DLD1 (cell line): ENCODE results near the gene KCP.
"Not testable (repeated sequence)": the region's sequence is repeated elsewhere in the genome, so short reads cannot be mapped to it uniquely, and the experiment has no call there.

Experiments used
- in situ Hi-C: cut with HindIII; loops from 2 replicates; pipeline ENCODE4 v1.10.0; 2017; ENCODE audit warnings: low sequenced_read_pairs

The KCP gene

GRCh38 chr7:128910569-128910945 lies at the start of gene KCP:
TSS of gene KCP (minus strand) at chr7:128910709. CDS start at chr7:128910676, 33 bp downstream.
- in situ Hi-C loops = no loop called here

DNA sequence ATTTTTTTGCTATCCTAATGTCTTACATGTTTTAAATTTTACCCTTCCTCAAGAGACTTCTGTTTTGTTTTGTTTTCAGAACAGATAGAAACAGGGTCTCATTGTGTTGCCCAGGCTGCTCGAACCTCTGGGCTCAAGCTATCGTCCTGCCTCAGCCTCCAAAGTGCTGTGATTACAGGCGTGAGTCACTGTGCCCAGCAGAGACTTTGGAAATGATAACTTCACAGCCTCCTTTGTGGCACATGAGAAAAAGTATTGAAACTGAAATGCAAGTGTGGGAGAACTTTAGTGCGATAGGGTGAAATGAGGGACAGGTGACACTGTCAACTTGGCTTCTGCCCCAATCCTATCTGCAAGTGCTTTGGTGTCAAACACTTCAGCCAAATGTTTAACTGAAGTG lies 48.8 kb upstream of the KCP start:
- in situ Hi-C loops = no loop called here

DNA sequence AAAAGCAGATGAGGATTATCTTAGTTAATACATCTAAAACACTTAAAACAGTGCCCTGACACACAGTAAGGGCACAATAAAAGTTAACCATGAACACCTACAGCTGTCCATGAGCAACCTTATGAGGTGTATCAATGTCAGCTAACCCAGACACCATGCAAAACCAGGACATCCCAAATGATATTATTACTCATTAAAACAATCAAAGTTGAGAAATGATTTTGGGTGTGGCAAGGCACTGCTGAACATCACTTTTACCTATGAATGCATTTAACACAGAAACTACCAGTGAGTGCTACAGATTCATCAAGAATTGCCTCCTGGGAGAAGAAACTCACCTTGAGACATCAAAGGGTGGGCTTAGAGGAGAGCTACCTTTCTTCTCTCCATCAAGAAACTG lies 45.5 kb upstream of the KCP start:
- in situ Hi-C loops = no loop called here

DNA sequence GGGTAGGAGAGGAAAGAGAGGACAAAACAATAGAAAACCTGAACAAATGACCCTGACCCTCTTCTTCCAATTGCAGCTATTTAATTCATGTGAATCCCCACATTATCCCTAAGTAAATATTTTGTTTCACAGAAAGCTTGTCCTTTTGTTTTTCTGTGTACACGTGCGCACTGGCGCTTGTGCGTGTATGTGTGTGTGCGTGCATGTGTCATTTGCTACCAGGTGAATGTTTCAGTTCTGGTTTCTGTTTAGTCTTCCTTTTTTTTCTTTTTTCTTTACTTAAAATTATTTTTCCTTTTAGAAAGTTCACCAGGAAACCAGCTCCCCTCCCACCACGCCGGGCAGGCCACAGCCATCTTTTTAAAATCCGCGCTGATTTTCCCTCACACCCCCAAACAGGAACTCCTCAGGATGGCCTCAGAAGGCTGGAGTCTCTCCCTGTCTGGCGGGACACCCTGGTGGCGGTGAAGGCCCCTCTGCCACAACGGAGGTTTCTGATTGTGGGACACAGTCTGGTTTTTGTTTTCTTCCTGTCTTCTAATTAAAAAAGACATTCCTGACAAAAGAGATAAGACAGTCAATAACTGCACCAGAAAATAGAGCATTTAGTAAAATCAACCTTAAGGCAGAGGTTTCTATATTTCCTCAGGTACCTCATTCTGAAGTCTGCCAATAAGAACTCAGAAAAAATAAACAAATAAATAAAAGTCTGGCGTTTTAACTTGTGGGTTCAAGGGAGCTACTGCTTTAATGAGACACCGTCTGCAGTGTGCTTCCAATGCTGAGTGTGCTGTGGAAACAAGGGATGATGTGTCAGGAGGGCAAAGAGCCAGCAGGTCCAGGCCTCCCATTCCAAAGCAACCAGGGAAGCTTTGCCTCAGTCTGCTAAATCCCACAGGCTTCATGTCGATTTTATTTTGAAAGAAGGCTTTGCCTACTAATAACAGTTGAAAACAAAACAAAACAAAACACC lies 44.6 kb upstream of the KCP start:
- in situ Hi-C loops = no loop called here

DNA sequence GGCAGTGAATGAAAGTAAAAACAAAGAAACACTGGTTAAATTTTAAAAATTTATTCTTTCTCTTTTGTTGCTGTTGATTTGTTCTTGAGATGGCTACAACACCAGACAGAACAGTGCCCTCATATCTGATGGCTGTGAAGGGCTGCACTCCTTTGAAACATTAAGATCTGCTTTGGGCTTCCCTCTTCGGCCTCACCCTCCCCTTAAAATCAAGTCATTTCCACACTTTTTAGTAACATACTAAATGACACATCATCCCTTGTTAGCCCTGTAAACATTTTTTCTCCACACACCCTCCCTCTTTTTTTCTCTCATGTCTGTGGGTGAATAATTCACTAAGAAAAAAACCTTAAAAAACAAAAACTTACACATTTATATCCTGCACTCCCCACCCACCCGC lies 43.6 kb upstream of the KCP start:
- in situ Hi-C loops = no loop called here

GRCh38 chr7:128951296-128951695 lies 40.8 kb upstream of the KCP start:
- in situ Hi-C loops = no loop called here

- in situ Hi-C loops = no loop called here
Measured at GRCh38 chr7:128948976-128949760, 38.7 kb upstream of the KCP start.

DNA sequence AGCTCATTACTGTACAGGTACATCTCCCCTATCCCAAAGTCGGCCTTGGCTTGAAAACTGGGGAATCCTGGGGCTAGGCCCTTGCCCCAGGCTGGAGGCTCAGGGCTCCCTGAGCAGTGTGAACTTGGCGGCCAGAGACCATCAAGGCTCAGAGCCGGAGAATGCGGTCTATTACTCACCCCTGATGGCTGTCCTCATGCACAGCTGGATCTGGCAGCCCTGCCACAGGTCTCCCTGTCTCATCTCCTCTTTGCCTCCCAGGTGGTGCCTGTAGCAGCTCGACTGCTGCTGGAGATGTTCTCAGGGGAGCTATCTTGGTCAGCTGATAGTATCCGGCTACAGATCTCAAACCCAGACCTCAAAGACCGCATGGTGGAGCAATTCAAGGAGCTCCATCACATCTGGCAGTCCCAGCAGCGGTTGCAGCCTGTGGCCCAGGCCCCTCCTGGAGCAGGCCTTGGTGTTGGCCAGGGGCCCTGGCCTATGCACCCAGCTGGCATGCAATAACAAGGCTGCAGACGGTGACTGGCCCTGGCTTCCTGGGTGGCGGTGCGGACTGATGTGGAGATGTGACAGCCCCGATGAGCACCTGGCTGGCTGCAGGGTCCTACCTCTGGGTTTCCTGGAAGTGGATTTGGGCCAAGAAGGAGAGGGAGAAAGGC lies 37.9 kb upstream of the KCP start:
- in situ Hi-C loops = no loop called here

DNA sequence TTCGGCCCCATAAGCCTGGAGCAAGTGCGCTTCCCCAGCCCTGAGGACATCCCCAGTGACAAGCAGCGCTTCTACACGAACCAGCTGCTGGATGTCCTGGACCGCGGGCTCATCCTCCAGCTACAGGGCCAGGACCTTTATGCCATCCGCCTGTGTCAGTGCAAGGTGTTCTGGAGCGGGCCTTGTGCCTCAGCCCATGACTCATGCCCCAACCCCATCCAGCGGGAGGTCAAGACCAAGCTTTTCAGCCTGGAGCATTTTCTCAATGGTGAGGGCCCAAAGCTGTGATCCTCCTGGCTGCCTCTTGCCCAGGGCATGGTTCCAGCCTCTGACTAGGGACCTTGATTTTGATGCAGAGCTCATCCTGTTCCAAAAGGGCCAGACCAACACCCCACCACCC lies 37.3 kb upstream of the KCP start:
- in situ Hi-C loops = no loop called here

DNA sequence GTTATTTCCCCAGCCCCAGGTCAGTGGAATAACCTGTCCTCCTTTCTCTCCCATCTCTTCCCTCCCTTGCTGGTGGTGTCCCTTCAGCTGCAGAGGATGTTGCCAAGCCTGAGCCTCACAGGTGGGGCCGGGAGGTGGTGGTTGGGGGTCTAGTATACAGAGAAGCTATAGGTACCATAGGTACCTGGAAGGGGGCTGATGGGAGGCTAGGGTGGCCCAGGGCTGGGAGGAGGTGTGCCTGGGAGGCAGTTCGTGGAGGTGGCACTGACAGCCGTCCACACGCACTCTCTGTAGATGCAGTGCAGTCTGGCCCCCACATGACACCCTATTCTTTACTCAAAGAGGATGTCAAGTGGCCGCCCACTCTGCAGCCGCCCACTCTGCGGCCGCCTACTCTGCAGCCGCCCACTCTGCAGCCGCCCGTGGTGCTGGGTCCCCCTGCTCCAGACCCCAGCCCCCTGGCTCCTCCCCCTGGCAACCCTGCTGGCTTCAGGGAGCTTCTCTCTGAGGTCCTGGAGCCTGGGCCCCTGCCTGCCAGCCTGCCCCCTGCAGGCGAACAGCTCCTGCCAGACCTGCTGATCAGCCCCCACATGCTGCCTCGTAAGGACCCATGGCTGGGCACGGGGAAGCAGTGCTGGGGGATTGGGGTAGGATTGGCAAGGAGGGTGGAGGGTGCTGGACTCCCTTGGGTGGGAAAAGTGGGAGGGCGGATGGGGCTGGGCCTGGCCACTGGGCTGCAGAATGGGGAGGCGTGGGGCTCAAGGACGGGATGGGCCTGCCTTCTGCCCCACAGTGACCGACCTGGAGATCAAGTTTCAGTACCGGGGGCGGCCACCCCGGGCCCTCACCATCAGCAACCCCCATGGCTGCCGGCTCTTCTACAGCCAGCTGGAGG lies 36.7 kb upstream of the KCP start:
- in situ Hi-C loops = no loop called here

DNA sequence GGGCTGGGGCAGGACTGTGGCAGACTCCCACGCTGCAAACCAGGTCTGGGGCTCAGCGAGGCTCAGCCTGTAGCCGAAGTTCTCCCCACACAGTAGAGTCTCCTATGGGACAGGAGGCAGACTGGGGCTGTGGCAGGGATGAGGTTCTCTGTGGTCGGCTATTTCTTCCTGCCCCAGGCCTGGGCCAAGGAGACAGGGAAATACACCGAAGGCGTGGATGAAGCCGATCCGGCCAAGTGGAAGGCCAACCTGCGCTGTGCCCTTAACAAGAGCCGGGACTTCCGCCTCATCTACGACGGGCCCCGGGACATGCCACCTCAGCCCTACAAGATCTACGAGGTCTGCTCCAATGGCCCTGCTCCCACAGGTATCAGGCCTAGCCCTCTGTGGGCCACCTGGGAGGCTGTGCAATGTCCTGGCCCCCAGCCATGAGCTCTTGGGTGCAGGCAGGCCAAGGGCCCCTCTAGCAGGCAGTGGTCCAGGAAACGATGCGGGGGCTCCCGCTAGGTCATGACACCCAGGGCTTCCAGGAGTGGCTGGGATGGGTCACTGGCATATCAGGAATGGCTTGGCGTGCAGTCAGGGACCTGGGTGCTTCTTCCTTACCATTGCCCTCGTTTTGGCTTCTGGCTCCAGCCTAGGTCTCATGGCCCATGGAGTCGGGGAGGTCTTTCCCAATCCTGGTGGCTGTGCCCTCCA lies 35.3 kb upstream of the KCP start:
- in situ Hi-C loops = no loop called here

DNA sequence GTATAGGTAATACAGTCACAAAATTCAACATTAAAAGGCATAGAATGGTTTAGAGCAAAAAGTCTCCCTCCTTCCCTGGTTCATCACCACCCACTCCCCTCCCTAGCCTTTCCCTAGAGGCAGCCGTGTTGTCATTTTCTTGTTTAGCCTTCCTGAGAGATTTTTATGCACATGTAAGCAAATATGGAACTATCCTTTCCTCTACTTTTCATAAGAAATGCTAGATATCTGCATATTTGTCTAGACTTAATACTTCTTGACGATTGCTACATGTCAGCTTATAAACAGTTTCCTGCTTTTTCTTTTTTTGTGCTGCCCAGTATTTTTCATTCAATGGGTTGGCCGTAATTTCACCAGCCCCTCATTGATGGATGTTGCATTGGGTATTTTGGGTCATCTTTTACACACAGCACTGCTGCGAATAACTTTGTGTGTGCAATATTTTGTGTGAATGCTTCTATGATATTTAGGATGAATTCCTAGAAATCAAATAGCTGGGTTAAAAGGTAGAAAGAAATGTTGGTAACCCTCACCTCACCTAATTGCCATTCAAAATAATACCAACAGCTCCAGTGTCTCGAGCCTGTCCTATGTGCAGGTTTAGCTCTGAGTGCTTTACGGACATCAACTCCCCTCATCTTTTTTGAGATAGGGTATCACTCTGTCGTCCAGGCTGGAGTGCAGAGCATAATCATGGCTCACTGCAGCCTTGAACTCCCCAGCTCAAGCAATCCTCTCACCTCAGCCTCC lies 34.2 kb upstream of the KCP start:
- in situ Hi-C loops = no loop called here

DNA sequence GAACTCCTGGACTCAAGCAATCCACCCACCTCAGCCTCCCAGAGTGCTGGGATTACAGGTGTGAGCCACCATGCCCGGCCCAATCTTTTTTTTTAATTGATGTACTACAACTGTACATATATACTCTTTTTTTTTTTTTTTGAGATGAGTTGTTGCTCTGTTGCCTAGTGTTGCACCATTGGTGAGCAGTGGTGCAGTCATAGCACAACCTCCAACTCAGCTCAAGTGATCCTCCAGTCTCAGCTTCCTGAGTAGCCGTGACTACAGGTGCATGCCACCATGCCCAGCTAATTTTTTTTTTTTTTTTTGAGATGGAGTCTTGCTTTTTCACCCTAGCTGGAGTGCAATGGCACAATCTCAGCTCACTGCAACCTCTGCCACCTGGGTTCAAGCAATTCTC lies 32.7 kb upstream of the KCP start:
- in situ Hi-C loops = not testable (repeated sequence)

DNA sequence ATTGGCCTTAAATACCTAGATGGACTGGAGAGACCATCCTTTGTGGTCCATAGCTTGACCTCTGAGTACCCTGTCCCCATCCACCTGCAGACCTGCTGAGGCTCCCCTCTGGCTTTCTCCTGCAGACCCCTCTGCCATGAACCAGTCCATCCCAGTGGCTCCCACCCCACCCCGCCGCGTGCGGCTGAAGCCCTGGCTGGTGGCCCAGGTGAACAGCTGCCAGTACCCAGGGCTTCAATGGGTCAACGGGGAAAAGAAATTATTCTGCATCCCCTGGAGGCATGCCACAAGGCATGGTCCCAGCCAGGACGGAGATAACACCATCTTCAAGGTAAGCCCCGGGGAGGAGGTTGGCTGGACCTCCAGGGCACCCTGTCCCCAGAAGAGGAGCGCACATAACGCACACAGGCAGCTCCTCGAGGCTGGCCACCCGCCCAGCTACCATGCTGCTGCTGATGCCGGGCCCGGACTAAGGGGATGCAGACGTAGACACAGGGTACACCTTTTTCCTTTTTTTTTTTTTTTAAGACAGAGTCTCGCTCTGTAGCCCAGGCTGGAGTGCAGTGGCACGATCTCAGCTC lies 31.5 kb upstream of the KCP start:
- in situ Hi-C loops = no loop called here

DNA sequence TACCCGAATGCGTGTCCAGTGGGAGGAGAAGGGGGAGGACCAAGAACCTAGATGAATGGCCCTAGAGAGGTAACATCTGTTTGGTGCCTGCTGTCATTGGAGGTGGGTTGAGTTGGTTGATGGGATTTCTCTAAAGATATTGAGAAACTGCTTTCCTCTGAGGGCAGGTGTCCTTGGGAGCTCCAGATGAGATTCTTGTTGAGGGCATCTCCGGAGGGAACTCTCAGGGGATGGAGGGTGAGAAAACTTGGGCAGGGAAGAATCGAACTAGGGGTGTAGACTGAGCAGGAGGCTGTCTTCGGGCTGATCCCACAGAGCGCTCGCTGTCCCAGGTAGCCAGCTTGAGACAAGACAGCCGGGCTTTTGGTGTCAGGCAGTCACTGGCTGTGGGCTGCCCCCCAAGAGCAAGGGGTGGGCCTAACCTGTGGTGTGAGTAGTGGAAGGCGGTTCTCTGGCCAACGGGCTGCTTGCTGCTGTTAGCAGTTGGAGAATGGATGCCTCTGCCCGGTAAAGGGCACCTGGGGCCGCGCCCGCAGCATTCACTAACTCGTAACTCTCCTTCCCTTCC lies 30.9 kb upstream of the KCP start:
- in situ Hi-C loops = no loop called here

DNA sequence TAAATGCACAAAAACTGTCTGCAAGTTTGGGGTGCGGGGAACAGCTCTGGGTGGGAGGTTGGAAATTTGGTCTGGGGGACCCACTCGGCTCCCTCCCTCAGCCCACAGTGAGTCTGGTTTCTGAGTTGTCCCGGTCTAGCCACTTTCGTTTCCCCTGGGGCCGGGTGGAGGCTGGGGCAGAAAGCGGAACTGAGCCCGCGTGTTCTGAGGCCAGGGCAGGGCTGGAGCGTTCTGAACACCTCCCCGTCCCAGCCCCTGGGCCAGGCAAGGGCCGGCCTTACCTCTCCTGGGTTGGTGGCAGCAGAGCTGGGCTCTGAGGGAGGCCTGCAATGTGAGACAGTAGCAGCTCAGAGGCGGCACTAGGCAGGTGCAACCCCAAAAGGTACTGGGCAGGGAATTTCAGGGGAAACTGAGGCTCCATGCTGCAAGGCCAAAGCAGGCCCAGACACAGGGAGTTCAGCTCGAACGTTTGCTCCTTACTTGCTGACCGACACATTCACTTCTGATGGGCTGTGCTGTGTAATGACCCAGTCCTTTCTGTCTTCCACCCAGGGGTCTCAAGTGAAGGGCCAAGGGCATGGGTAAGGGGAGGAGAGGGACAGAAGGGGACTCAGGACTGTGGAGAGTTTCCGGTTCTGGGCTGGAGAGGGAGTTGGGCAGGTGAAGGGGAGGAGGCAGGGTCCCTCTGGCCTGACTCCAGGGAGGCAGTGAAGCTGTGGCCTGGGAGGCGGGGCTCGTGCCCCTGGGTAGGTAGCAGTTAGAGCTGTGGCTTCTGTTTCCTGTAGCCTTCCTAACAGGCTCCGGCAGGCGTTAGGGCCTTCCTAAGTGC lies 30.2 kb upstream of the KCP start:
- in situ Hi-C loops = no loop called here

DNA sequence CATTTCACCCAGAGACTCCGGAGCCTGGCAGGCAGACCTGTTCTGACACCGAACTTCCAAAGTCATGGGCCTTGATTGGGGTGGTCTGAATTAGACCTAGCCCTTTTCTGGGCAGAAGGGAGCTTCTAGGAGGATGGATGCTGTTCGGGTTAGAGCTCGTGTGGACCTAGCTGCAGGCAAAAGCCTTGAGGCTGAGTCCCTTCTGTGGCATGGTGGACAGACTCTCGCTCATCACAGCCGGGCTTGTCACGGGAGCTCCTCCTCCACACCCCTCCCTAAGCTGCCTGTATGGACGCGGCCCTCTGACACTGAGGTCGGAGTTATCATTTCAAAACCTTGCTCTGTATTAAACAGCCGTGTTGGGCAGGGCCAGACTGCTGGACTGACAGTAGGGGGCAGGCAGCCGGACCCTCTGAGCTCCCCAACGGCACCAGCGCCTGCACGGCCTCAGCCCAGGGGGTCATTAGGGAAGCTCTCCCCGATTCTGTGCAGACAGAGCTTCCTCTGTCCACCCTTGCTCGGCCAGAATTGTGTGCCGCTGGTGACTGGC lies 29.4 kb upstream of the KCP start:
- in situ Hi-C loops = no loop called here
